OCI-LY1 (cell line): ENCODE measurements around the gene LIAS.

ENCODE experiments used
- EZH2 ChIP-seq: fragments of 200-600 bp; sonication (generic), shearing (Covaris generic); IDR thresholded peaks from 2 replicates; pipeline ENCODE4 v1.8.0; 2017; ENCODE audit warnings: borderline replicate concordance, mixed run types, mild to moderate bottlenecking, antibody characterized with exemption, low read length, moderate library complexity, mixed read lengths
- TF ChIP-seq, protein P1 (sequence below): fragments of 200-600 bp; sonication (generic), shearing (Covaris generic); IDR thresholded peaks from 2 replicates; pipeline ENCODE4 v1.5.1; 2017; ENCODE audit warnings: mild to moderate bottlenecking, antibody characterized with exemption, low read length, moderate library complexity, mixed read lengths

DNA sequence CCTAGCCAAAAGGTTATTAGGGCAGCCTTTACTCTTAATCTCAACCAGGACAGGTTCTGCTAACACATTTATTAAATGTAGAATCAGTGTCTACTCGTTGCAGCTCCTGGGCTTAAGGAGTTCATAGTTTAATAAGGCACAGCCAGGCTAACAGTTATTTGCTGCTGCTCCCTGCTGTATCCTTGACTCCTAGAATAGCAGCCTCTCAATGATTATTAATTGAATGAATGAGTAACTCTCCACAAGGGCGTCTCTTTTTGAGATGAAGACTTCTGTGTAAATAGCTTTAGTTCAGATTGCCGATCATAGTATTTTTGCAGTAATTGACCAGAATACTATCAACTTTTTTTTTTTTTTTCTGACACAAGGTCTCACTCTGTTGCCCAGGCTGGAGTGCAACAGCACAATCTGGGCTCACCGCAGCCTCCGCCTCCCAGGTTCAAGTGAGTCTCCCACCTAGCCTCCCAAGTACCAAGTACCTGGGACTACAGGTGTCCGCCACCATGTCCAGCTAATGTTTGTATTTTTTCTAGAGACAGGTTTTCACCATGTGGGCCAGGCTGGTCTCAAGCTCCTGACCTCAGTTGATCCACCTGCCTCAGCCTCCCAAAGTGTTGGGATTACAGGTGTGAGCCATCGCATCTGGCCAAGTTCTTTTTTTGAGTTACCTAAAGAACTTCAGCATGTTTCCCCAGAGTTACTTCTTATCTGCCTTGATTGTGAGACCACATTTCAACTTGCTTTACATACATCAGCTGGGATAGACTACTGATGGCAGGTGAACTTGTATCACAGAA is 65.5 kb downstream of the LIAS start:
- TF ChIP-seq, protein P1, sequence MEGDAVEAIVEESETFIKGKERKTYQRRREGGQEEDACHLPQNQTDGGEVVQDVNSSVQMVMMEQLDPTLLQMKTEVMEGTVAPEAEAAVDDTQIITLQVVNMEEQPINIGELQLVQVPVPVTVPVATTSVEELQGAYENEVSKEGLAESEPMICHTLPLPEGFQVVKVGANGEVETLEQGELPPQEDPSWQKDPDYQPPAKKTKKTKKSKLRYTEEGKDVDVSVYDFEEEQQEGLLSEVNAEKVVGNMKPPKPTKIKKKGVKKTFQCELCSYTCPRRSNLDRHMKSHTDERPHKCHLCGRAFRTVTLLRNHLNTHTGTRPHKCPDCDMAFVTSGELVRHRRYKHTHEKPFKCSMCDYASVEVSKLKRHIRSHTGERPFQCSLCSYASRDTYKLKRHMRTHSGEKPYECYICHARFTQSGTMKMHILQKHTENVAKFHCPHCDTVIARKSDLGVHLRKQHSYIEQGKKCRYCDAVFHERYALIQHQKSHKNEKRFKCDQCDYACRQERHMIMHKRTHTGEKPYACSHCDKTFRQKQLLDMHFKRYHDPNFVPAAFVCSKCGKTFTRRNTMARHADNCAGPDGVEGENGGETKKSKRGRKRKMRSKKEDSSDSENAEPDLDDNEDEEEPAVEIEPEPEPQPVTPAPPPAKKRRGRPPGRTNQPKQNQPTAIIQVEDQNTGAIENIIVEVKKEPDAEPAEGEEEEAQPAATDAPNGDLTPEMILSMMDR: no peak
- TF ChIP-seq EZH2: no peak
